DND-41 (cell line): Measurements from ENCODE around the gene LMO7.

Experiments used
- CTCF ChIP-seq: IDR thresholded peaks from 2 replicates; pipeline ENCODE4 v1.5.1; 2012; ENCODE audit warnings: borderline replicate concordance, low read length, moderate library complexity, mild to moderate bottlenecking; ENCODE audit not compliant: poor library complexity, severe bottlenecking; ENCODE audit errors: extremely low read depth
- EZH2 ChIP-seq: IDR thresholded peaks from 3 replicates; pipeline ENCODE4 v1.6.1; 2012; ENCODE audit warnings: borderline replicate concordance, low read depth, mild to moderate bottlenecking, moderate library complexity, low read length, inconsistent platforms; ENCODE audit not compliant: severe bottlenecking

- no peak for TF ChIP-seq CTCF
- TF ChIP-seq EZH2: no peak
Observed at GRCh38 chr13:75801388-75801945, 165.3 kb downstream of the LMO7 start.
